GM19043 (cell line): Measurements from ENCODE around the gene RNGTT.
A peak's percentile ranks its signal among the peaks of the same experiment; 100 is the strongest.
"Not testable (repeated sequence)": the region's sequence is repeated elsewhere in the genome, so short reads cannot be mapped to it uniquely, and the experiment has no call there.

Source experiments
- ATAC-seq: cut with Tn5 transposase; IDR thresholded peaks from one replicate; pipeline ENCODE4 v1.9.1; 2021; ENCODE audit warnings: low read depth; ENCODE audit not compliant: unreplicated experiment

The RNGTT gene

DNA sequence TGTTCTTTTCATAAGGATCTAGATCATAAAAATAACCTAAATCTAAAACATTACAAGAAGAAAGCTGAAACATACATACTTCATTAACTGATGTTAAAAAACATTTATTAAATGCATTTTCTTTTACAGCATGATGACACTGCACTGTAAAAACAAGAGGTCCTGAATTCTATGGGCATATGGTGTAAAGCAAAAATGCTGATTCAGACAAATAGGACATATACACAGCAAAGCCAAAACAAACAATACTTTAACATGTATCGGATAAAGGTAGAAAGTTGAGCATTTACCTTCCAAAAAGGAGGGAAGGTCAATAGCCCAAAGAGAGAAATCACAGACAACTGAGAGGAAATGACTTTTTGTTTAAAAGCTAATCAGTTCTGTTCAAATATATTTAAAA lies 221.5 kb downstream of the RNGTT start:
- ATAC-seq, result no peak

DNA sequence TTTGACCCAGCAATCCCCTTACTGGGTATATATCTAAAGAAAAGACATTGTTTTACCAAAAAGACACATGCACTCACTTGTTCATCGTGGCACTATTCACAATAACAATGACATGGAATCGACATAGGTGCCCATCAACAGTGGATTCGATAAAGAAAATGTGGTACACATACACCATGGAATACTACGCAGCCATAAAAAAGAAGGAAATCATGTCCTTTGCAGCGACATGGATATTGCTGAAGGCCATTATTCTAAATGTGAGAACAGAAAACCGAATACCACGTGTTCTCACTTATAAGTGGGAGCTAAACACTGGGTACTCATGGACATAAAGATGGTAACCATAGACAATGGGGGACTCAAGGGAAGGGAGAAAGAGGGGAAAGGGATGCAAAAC lies 222.3 kb downstream of the RNGTT start:
- no peak for ATAC-seq

DNA sequence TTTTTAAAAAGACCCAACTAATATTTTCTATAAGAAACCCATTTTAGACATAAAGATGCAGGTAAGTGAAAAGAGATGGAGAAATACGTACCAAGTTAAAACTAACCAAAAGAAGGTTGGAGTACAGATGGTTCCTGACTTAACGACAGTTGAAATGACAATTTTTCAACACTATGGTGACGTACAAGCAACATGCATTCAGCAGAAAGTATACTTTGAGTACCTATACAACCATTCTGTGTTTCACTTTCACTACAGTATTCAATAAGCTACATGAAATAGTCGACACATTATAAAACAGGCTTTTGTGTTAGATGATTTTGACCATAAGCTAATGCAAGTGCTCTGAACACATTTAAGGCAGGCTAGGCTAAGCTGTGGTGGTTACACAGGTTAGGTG lies 228.9 kb downstream of the RNGTT start:
- no peak for ATAC-seq

DNA sequence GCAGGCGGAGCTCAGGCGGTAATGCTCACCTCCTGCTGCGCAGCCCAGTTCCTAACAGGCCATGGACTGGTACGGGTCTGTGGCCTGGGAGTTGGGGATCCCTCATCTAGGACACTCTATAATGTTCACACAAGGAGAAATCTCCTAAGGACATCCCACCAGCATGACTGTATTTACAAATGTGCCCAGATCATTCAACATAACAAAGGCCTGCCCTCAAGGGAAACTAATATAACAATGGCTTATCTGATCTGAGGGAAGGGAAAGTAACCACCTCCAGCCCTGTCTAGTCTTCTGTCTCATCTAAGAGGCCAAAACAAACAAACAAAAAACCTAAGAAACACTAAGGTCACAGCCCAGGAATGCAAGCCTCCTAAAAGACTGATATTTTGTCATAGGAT lies 232.8 kb downstream of the RNGTT start:
- ATAC-seq, result no peak

DNA sequence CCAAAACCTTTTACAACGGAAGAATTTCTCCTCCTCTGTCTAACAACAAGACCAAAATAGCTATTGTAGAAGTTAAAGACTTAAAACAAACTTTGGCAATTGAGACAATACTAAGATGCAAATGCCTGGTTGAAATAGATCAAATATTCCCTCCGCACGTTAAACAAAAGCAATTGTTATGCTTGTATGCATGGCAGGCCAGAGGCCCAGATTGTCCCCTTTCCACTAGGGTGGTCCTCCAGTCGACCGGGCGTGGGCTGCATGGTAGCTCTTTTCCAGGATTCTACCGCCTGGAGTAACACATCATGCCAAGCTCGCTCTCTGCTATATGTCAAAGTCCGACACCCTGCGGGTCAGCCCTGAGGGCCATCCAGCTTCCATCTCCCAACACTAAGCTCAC lies 234.7 kb downstream of the RNGTT start:
- no peak for ATAC-seq

DNA sequence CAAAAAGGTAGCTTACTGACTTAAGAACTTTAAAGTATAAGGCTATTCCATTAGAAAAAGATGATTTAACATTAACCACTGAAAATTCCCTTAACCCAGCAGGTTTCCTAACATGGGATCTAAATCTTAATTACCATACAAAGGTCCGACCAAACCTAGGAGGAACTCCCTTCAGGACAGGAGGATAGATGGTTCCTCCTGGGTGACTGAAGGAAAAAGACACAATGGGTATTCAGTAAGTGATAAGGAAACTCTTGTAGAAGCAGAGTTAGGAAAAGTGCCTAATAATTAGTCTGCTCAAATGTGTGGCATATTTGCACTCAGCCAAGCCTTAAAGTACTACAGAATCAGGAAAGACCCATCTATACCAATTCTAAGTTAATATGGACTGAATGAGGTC lies 237.0 kb downstream of the RNGTT start:
- ATAC-seq, result not testable (repeated sequence)

DNA sequence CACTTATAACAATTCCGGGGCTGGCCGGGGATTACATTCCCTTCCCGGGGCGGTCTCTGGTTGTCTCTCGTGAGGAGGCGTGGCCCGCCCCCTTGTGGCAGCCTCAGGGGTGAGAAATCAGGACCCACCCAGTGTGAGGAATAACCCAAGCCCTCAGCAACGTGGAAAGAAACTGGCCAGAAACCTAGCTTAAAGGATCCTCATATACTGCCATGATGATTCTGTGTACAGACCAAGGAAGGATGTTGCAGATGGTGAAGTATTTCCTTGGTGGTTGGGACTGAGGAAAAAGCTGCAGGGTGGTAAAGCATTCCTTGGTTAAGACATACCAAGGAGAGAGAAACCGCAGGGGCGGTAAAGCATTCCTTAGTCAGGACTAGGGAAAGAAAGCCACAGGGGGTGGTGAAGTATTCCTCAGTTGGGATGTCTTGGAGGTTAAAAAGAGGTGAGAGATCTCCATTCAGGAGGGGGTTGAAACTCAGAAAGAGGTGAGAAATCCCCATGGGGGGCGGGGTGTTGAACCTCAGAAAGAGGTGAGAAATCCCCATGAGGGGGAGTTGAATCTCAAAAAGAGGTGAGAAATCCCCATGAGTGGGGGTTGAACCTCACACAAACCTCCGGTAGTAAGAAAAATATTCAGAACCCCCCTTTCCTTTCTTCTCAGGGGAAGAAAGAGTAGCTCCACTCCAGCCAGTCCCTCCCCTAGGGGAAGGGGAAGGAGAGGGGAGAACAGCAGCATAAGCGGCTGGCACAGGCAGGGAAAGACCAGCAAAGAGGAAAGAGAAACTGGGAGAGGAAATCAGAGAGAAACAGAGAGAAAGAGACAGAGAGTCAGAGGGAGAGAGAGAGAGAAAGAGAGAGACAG lies 238.1 kb downstream of the RNGTT start:
- no peak for ATAC-seq

DNA sequence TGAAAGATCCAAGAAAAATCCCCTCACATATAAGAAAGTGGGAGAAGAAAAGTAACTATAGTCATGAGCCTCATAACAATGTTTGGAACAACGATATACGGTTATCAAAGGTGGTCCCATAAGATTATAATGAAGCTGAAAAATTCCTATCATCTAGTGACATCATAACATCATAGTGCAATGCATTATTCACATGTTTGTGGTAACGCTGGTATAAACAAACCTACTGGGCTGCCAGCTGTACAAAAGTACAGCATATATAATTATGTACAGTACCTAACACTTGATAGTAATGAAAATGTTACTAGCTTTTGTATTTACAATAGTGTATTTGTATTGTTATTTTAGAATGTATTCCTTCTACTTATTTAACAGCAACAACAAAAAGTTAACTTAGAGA lies 240.7 kb downstream of the RNGTT start:
- no peak for ATAC-seq

DNA sequence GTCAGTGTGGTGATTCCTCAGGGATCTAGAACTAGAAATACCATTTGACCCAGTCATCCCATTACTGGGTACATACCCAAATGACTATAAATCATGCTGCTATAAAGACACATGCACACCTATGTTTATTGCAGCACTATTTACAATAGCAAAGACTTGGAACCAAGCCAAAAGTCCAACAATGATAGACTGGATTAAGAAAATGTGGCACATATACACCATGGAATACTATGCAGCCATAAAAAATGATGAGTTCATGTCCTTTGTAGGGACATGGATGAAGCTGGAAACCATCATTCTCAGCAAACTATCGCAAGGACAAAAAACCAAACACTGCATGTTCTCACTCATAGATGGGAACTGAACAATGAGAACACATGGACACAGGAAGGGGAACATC lies 247.0 kb downstream of the RNGTT start:
- not testable (repeated sequence) for ATAC-seq

DNA sequence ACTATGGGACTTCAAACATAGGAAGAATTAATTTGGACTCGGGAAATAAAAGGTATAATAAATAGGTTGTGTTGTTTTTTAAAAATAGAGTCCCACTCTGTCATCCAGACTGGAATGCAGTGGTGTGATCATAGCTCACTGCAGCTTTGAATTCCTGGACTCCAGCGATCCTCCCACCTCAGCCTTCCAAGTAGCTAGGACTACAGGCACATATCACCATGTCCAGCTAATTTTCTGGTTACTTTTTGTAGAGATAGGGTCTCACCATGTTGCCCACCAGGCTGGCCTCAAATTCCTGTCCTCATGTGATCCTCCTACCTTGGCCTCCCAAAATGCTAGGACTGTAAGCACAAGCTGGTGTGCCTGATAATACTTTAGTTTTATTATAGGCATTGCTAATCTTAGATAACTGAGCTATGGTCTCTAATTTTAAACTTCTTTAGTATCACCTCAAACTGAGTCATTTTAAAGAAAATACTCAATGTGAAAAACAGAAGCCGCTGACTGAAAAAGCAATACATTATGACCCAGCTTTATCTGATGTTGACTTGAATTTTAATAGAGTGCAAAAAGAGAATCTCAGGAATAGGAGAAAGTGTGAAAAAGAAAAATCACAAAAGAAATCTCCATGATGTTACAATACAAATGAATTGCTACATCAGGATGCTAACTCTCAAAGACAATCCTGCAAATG lies 251.0 kb downstream of the RNGTT start:
- ATAC-seq, result no peak

DNA sequence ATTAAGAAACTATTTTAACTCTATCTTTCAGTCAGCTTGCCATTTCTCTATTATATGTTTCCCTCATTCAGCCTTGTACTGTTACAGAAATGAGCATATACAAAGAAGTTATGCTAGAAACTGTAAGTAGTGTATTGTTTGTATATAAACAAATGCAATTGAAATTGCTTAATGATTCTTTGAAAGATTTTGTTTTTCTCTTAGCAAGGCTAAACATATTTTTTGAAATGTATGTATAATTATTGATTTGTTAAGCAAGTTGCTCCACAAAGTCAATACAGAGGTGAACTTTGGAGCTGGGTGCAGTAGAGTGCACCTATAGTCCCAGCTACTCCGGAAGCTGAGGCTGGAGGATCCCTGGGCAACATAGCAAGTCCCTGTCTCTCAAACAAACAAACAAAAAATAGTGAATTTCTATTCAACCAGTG lies 253.6 kb downstream of the RNGTT start:
- no peak for ATAC-seq

DNA sequence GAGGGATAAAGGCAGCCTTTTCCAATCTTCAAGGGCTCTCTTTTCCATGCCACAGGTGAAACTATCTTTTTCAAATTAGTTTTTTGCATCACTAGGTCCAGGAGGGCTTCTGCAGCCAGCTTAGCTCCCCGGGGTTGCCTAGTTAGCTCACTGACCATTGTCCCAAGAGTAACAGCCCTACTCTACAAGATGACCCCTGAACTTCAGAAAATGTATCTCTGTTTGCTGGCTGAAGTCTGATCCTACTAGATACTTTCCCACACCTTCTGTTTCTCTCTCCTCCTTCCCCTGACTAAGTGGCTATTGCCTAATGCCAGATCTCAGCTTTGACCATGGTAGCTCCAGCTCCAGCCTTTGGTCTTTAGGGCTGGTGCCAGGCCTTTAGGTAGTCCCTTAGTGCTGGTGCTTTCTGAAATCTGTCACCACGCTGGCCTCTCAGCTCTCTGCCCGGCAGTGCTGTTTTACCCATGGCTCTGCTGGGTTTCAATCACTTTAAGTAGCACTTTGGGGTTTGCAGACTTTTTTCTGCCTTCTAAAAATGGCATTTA lies 255.1 kb downstream of the RNGTT start:
- no peak for ATAC-seq

DNA sequence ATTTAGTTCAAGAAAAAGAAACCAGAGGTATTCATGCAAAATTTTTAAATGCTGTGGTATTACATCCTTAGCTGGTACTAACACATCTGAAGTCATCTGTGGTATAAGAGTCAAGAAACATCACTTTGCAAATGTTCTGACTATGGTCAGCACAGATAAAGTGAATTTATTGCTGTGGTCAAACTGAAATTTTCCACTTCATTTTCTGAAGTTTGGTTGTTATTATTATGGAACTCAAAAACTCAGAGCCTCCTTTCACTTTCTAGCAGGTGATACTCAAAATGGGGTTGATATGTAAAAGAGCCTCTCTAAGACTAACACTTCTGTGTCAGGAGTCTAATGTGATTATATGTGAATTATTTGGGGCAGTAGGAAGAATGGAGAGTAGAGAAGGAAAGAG lies 257.8 kb downstream of the RNGTT start:
- peak; percentile 81 for ATAC-seq

DNA sequence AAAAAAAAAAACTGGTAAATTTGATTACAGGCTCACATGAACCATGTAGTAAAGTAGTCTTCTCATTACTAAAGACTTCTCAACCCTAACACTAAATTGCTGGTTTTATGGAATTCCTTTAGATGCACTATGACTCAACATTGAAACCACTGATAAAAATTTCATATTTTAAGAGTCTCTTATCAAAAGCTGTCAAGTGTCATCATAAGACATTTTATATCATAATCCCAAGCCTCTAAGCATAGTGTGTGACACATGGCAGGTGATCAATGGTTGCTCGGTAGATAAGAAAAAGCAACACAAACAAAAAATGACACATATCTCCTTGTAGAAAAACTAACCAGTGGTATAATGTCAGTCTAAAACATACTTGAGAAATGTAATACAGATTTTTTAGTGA lies 258.4 kb downstream of the RNGTT start:
- ATAC-seq, result no peak

DNA sequence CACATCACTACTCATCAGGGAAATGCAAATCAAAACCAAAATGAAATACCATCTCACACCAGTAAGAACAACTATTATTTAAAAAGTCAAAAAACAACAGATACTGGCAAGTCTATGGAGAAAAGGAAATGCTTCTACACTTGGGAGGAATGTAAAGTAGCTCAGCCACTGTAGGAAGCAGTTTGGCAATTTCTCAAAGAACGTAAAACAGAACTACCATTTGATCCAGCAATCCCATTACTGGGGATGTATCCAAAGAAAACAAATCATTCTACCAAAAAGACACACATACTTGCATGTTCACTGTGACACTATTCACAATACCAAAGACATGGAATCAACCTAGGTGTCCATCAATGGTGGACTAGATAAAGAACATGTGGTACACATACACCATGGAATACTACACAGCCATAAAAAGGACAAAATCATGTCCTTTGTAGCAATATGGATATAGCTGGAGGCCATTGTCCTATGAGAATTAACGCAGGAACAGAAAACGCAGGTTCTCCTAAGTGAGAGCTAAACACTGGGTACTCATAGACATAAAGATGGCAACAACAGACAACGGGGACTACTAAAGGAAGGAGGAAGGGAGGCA lies 260.4 kb downstream of the RNGTT start:
- ATAC-seq, result no peak

DNA sequence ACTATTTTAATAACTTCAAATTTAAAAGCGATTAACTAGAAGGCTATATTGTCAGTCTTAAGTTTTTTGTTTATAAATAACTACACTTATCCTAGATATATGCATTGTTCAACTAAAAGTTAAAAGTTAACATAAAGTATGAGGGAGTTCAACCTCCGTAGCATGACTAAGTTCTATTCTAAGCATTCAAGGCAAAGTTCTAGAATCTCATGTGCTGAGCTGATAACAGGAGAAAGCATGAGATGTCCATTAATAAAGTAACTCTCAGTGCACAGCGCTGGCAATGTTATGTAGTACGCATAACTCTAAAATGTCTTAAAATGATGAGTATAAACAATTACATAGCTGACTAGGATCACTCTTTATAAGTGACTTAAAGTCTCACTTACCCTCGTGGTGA lies 264.8 kb downstream of the RNGTT start:
- no peak for ATAC-seq

DNA sequence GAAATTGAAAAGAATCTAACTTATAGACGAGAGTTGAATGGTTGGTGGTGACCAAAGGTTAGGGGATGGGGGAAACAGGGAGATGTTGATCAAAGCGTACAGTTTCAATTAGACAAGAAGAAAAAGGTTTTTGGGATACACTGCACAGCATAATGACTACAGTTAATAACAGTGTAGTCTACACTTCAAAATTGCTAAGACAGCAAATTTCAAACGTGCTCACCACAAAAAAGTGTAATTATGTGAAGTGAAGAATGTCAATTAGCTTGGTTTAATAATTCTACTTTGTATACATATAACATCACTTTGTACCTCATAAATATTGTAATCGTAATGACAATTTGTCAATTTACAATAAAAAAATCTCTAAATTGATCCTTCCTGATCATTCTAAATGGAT lies 267.5 kb downstream of the RNGTT start:
- ATAC-seq, result no peak

DNA sequence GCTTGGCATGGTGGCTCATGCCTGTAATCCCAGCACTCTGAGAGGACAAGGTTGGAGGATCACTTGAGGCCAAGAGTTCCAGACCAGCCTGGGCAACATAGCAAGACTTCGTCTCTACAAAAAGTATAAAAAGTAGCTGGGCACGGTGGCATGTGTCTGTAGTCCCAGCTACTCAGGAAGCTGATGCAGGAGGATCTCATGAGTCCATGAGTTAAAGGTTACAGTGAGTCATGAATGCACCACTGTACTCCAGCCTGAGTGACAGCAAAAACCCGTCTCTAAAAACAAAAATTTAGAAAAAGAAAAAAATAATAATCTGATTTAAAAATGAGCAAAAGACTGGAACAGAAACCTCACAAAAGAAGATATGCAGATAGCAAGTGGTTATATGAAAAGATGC lies 279.7 kb downstream of the RNGTT start:
- no peak for ATAC-seq

DNA sequence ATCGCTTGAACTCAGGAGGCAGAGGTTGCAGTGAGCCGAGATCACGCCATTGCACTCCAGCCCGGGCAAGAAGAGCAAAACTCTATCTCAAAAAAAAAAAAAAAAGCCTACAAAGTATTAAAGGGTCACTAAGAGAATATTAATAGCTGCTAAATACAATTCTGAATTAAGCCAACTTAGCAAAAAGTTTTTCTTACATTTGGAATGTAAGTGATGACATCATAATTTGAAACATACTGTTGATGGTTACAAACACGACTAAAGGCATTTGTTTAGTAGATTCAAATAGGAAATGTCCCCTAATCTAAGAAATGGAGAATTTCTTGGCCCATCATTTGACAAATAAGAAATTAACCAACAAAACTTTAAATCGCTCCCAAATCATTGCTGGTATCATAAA lies 282.8 kb downstream of the RNGTT start:
- ATAC-seq, result no peak

DNA sequence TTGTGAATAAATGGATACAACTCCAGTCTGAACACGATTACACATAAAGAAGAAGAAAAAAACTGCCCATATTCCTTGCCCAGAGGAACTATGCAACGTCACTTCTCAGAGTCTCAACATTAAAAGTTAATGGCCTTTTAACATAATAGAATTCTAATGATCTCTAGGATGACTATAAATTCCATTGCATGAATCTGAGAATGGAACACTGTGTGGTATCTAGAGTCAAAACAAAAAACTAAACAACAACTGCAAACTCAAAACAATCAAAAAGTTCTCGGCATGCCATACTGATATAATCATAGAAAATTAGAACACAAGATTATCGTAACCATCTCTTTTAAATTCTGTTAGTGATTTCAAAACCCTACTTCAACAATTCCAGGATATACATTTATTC lies 283.6 kb downstream of the RNGTT start:
- no peak for ATAC-seq

DNA sequence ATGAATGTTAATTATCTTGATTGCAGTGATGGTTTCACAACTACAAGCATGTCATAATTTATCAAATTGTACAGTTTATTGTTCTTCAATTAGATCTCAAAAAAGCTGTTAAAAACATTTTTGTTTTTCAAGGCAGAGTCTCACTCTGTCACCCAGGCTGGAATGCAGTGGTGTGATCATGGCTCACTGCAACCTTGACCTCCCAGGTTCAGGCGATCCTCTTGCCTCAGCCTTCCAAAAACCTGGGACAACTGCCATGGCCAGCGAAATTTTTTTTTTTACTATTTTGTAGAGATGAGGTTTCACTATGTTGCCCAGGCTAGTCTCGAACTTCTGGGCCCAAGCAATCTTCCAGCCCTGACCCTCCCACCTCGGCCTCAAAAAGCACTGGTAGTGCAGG lies 286.1 kb downstream of the RNGTT start:
- ATAC-seq, result no peak
